ENCODE measurements around the gene UGT1A10. TPM values are rescaled to one million over a fixed set of nuclear protein-coding genes. Genes with fewer than 3 reads are reported as not detected.

Gene UGT1A10
- polyA plus RNA-seq, 10 donors = not detected

GRCh38 chr2:233772583-233772982, 136.3 kb downstream of the UGT1A10 start:
- DNase-seq = no peak

- DNase-seq = no peak
These were observed 137.6 kb downstream of the UGT1A10 start for GRCh38 chr2:233773854-233774253.

GRCh38 chr2:233775414-233775813, 139.2 kb downstream of the UGT1A10 start:
- DNase-seq = no peak

GRCh38 chr2:233778030-233778429, 141.8 kb downstream of the UGT1A10 start, which contains the start of gene MROH2A:
MROH2A (plus strand) TSS chr2:233778330; CDS start chr2:233779359, 1,029 bp downstream.
- no peak for DNase-seq

GRCh38 chr2:233779722-233780121, 143.5 kb downstream of the UGT1A10 start:
- no peak for DNase-seq

- no peak for DNase-seq
These were observed 144.5 kb downstream of the UGT1A10 start for GRCh38 chr2:233780771-233781170.

GRCh38 chr2:233789554-233789953, 153.3 kb downstream of the UGT1A10 start:
- DNase-seq = no peak

GRCh38 chr2:233791151-233791882, 155.1 kb downstream of the UGT1A10 start:
- no peak for DNase-seq

- DNase-seq = no peak
These were observed 155.7 kb downstream of the UGT1A10 start for GRCh38 chr2:233791883-233792329.

- no peak for DNase-seq
These were observed 156.5 kb downstream of the UGT1A10 start for GRCh38 chr2:233792720-233793119.

GRCh38 chr2:233793465-233794127, 157.3 kb downstream of the UGT1A10 start:
- no peak for DNase-seq

GRCh38 chr2:233794128-233794658, 157.9 kb downstream of the UGT1A10 start:
- no peak for DNase-seq

- DNase-seq = no peak
These were observed 159.5 kb downstream of the UGT1A10 start for GRCh38 chr2:233795735-233796171.

GRCh38 chr2:233796254-233796653, 160.0 kb downstream of the UGT1A10 start:
- no peak for DNase-seq

- no peak for DNase-seq
These were observed 162.3 kb downstream of the UGT1A10 start for GRCh38 chr2:233798335-233799086.

- no peak for DNase-seq
These were observed 162.9 kb downstream of the UGT1A10 start for GRCh38 chr2:233799087-233799665.

- DNase-seq = no peak
These were observed 163.5 kb downstream of the UGT1A10 start for GRCh38 chr2:233799716-233800115.

- no peak for DNase-seq
These were observed 164.0 kb downstream of the UGT1A10 start for GRCh38 chr2:233800208-233800607.

- DNase-seq = no peak
These were observed 165.3 kb downstream of the UGT1A10 start for GRCh38 chr2:233801357-233802131.

- no peak for DNase-seq
These were observed 166.0 kb downstream of the UGT1A10 start for GRCh38 chr2:233802132-233802815.
